Astrocyte of the spinal cord (primary cell): ENCODE results near the gene SLC15A4.

Experiments used
- DNase-seq: peaks from one replicate; pipeline ENCODE4 v3.0.0; 2011; ENCODE audit warnings: low read depth, low spot score
- H3K4me3 ChIP-seq: 2 replicates; pipeline ENCODE4 v1.5.1; 2011; ENCODE audit warnings: low read depth, mild to moderate bottlenecking, low read length, moderate library complexity
- in situ Hi-C: cut with HindIII; loops from 2 replicates; pipeline ENCODE4 v1.10.0; 2017; ENCODE audit warnings: low sequenced_read_pairs
- TF ChIP-seq, protein P1 (sequence below): IDR thresholded peaks from 2 replicates; pipeline ENCODE4 v1.5.1; 2012; ENCODE audit warnings: low read depth, mild to moderate bottlenecking, low read length, inconsistent platforms

The SLC15A4 gene

DNA sequence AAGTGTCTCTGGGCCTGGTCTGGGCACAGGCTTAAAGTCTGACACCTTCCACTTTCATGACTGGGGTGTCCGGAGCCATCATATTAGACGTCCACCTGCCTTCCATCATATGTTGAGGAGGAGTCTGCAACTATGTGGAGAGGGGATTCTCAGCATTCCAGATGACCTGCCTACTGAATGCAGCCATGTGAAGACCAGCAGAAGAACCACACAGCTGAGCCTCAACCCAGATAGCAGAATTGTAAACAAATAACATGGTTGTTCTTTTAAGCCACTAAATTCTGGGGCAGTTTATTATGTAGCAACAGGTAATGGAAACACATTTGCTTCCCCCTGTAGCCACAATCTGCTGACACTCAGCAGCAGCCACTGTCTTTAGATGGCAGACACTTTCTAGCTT is 4.0 kb upstream of the SLC15A4 start:
- no peak overlapping the region for H3K4me3 ChIP-seq
- TF ChIP-seq, protein P1, sequence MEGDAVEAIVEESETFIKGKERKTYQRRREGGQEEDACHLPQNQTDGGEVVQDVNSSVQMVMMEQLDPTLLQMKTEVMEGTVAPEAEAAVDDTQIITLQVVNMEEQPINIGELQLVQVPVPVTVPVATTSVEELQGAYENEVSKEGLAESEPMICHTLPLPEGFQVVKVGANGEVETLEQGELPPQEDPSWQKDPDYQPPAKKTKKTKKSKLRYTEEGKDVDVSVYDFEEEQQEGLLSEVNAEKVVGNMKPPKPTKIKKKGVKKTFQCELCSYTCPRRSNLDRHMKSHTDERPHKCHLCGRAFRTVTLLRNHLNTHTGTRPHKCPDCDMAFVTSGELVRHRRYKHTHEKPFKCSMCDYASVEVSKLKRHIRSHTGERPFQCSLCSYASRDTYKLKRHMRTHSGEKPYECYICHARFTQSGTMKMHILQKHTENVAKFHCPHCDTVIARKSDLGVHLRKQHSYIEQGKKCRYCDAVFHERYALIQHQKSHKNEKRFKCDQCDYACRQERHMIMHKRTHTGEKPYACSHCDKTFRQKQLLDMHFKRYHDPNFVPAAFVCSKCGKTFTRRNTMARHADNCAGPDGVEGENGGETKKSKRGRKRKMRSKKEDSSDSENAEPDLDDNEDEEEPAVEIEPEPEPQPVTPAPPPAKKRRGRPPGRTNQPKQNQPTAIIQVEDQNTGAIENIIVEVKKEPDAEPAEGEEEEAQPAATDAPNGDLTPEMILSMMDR, result no peak
- in situ Hi-C loops, result no loop called here
- no peak for DNase-seq

DNA sequence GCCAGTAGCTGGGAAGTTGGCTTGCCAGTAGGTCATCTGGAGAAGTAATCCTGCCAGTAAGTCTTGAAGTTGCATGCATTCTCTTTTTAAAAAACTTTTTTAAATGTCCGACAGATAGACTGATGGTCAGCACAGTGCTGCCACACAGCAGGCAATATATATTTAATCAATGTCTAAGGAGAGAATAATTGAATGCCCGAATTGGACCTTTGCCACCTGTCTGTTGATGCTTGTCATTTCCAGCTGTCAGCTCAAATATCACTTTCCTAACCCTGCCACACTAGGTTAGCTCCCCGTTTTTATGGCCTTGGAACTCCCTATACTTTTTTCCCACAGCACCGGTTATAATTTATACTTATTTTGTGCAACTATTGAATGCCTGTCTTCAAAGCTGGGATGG is 2.1 kb upstream of the SLC15A4 start:
- TF ChIP-seq, protein P1, result no peak
- DNase-seq, result no peak
- in situ Hi-C loops, result no loop called here
- H3K4me3 ChIP-seq, result no peak overlapping the region

DNA sequence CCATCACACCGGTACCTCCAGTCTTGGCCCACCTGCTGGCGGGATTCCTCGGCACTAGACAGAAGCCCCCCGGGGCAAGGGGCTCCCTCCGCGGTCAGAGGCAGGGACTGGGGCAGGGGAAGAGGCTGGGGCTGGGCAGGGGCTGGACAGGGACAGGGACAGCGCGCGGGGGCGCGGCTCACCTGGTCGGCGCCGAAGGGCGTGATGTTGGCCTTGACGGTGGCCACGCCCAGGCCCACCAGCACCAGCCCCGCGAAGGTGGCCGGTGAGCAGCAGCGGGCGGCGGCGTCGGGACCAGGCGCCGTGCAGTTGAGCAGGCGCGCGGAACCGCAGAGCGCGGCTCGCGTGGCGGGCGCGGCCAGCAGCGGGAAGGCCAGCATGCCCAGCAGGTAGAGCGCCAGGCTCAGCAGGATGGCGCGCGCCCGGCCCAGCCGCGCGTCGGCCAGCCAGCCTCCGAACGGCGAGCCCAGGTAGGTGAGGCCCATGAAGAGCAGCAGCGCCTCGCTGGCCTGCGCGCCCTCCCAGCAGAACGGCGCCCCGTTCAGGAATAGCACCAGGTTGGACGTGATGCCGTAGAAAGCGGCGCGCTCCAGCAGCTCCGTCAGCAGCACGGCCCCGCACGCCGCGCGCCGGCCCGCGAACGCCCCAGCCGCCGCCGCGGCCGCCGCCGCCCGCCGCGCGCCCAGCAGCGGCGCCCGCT is 392 bp downstream of the SLC15A4 start:
- DNase-seq, result no peak
- in situ Hi-C loops, result no loop called here
- H3K4me3 ChIP-seq, result peak overlapping the region; percentile 87
- TF ChIP-seq, protein P1, result no peak

DNA sequence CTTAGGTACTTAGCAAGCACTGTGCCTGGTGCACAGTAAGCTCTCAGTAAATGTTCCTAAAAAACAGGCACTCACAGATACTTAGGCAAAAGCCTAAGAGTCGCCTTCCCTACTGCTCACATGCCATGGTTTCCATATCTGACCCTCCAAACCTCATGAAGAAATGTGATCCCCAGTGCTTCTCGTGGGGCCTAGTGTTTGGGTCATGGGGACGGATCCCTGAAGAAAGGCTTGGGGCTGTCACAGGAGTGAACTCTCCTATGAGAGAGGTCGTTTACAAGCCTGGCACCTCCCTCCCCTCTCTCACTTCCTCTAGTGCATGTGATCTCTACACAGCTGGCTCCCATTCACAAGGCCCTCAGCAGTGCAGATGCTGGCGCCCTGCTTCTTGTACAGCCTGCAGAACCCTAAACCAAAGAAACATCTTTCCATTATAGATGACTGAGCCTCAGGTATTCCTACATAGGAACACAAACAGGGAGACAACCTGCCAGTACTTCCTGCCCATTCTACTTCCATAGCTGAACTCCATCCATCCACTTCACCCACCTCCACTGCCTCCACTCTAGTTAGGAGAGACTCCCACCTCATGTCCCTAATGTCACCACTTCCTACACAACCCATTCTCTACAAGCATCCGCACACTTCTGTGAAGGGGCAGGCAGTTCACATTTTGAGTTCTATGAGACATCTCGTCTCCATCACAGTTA is 2.9 kb downstream of the SLC15A4 start:
- TF ChIP-seq, protein P1, result no peak
- DNase-seq, result no peak
- in situ Hi-C loops, result no loop called here
- H3K4me3 ChIP-seq, result no peak overlapping the region

DNA sequence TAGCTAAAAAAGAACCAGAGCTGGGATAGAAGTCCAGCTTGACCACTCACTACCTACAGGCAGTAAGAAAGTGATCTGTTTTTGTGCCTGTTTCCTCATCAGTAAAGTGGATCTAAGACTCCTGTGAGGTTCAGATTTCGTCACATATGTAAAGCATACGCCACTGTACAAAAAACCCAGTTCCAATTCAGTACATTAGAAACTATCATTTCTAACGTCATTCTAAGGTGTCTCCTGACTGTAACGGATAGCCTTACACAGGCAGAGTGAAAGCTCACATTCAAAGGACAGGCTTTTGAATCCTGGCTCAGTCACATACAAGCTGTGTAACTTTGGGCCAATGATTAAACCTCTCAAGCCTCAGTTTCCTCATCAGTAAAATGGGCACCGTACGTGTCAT is 3.5 kb downstream of the SLC15A4 start:
- TF ChIP-seq, protein P1, result no peak
- no peak for DNase-seq
- in situ Hi-C loops, result no loop called here
- H3K4me3 ChIP-seq, result no peak overlapping the region

DNA sequence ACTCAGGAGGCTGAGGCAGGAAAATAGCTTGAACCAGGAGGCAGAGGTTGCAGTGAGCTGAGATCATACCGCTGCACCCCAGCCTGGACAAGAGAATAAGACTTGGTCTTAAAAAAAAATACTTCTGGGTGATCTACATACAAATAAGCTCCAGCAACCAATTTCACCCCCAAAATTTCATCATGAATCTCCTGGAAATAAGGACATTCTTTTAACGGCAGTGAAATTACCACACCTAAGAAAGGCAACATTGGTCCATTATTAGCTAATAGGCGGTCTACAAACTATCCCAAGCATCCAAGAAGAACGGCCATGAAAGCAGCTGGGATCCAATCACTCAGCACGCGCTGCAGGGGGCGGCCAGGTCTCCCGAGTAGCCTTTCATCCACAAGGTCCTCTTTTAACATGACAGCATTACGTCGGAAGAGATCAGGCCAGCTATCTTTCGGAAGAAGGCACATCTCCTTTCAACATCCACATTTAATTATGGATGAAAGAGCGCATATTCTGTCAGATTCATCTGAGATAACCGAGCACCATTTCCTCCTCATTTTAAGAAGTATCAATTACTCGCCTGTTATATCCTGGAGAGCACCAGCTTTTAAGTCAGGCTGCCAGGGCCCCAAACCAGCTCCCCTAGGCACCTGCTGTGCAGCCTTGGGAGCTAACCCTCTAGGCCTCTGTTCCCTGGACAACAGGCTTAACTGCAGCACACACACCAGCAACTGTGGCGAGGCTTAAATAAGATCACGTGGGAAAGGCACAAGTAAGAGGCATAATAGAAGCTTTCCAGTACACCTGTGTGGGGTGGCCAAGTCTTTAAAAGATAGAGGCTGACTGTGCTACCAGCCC is 4.2 kb downstream of the SLC15A4 start:
- TF ChIP-seq, protein P1, result no peak
- no peak for DNase-seq
- in situ Hi-C loops, result no loop called here
- no peak overlapping the region for H3K4me3 ChIP-seq
